GM18499 (cell line): ENCODE results near the gene WFS1.

Experiments
- ATAC-seq: cut with Tn5 transposase; IDR thresholded peaks from one replicate; pipeline ENCODE4 v1.9.1; 2021; ENCODE audit warnings: moderate number of reproducible peaks; ENCODE audit not compliant: insufficient read depth, unreplicated experiment

The WFS1 gene

GRCh38 chr4:6275898-6276806 lies 6.5 kb downstream of the WFS1 start:
- ATAC-seq, result no peak

- no peak for ATAC-seq
Observed at GRCh38 chr4:6277139-6277802, 7.6 kb downstream of the WFS1 start.

- ATAC-seq, result no peak
Observed at GRCh38 chr4:6277935-6278800, 8.5 kb downstream of the WFS1 start.

- ATAC-seq, result peak; percentile 83
Observed at GRCh38 chr4:6278801-6279197, 9.1 kb downstream of the WFS1 start.

- no peak for ATAC-seq
Observed at GRCh38 chr4:6279582-6280289, 10.1 kb downstream of the WFS1 start.

- no peak for ATAC-seq
Observed at GRCh38 chr4:6280365-6280996, 10.8 kb downstream of the WFS1 start.

GRCh38 chr4:6281436-6282313 lies 12.0 kb downstream of the WFS1 start:
- ATAC-seq, result no peak

- ATAC-seq, result no peak
Observed at GRCh38 chr4:6282314-6282771, 12.7 kb downstream of the WFS1 start.

- ATAC-seq, result no peak
Observed at GRCh38 chr4:6283282-6283681, 13.6 kb downstream of the WFS1 start.

- ATAC-seq, result no peak
Observed at GRCh38 chr4:6287017-6287788, 17.6 kb downstream of the WFS1 start.

- no peak for ATAC-seq
Observed at GRCh38 chr4:6288342-6288741, 18.7 kb downstream of the WFS1 start.

GRCh38 chr4:6288871-6289270 lies 19.2 kb downstream of the WFS1 start:
- ATAC-seq, result no peak

- no peak for ATAC-seq
Observed at GRCh38 chr4:6290256-6290655, 20.6 kb downstream of the WFS1 start.

GRCh38 chr4:6290769-6291547 lies 21.3 kb downstream of the WFS1 start:
- ATAC-seq, result no peak

- no peak for ATAC-seq
Observed at GRCh38 chr4:6291784-6292297, 22.2 kb downstream of the WFS1 start.

GRCh38 chr4:6292376-6293096 lies 22.9 kb downstream of the WFS1 start:
- ATAC-seq, result no peak
